Activated T-helper 17 cell treated with anti-CD3 and anti-CD28 coated beads, Interleukin-2, amount 50 U/mL, for 72 hours (primary cell): ENCODE data around the gene STIL. TPM values are rescaled to one million over a fixed set of nuclear protein-coding genes. Genes with fewer than 3 reads are reported as not detected.
"Not testable (repeated sequence)": the region's sequence is repeated elsewhere in the genome, so short reads cannot be mapped to it uniquely, and the experiment has no call there.

ENCODE experiments used
- ATAC-seq: fragments of 150-1000 bp; cut with Tn5 transposase; replicated peaks from 2 replicates; pipeline ENCODE4 v1.10.0; 2021; ENCODE audit warnings: mild to moderate bottlenecking, moderate library complexity
- H3K27ac Mint-ChIP-seq: one replicate; pipeline ENCODE4 v1.8.0; 2022; ENCODE audit warnings: mixed read lengths
- H3K27me3 Mint-ChIP-seq: one replicate; pipeline ENCODE4 v1.8.0; 2022; ENCODE audit warnings: mixed read lengths
- H3K36me3 Mint-ChIP-seq: one replicate; pipeline ENCODE4 v1.8.0; 2022; ENCODE audit warnings: low read depth, mild to moderate bottlenecking, mixed read lengths
- H3K4me1 Mint-ChIP-seq: one replicate; pipeline ENCODE4 v1.8.0; 2022; ENCODE audit warnings: mixed read lengths
- H3K4me3 Mint-ChIP-seq: one replicate; pipeline ENCODE4 v1.8.0; 2022; ENCODE audit warnings: mild to moderate bottlenecking, mixed read lengths
- H3K9me3 Mint-ChIP-seq: one replicate; pipeline ENCODE4 v1.8.0; 2022; ENCODE audit warnings: mixed read lengths
- total RNA-seq, 2 donors: library from RNA; stranded (reverse); gene quantifications; one replicate each; pipeline ENCODE4 v1.2.3, GENCODE V29; 2022

The STIL gene
- total RNA-seq, 2 donors from 2014 or later, result 31.7 to 33.0 TPM

DNA sequence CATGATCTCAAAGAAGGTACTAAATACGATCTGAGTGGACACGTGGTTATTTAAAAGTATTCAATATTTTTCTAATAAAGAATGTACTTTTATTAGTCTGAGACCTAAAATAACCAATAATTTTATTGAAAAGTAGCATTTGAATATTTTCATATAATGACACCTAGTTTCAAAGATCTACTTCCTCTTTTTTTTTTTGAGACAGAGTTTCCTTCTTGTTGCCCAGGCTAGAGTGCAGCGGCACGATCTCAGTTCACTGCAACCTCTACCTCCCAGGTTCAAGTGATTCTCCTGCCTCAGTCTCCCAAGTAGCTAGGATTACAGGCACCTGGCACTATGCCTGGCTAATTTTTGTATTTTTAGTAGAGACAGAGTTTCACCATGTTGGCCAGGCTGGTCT, 25.8 kb downstream of the STIL start:
- H3K4me3 Mint-ChIP-seq, H3K27me3 Mint-ChIP-seq, H3K9me3 Mint-ChIP-seq, H3K27ac Mint-ChIP-seq, H3K4me1 Mint-ChIP-seq, ATAC-seq: not testable (repeated sequence)
- peaks cover 40% of the 10 kb centered on the region for H3K36me3 Mint-ChIP-seq

GRCh38 chr1:47280142-47280541, 33.8 kb downstream of the STIL start:
- H3K9me3 Mint-ChIP-seq, result no peaks in the 10 kb centered on the region
- H3K27me3 Mint-ChIP-seq, result no peaks in the 10 kb centered on the region
- H3K36me3 Mint-ChIP-seq, result peaks cover 51% of the 10 kb centered on the region
- no peak for ATAC-seq
- H3K27ac Mint-ChIP-seq, result no peak overlapping the region
- H3K4me3 Mint-ChIP-seq, result no peak overlapping the region
- H3K4me1 Mint-ChIP-seq, result no peaks in the 10 kb centered on the region

GRCh38 chr1:47276850-47277249, 37.1 kb downstream of the STIL start:
- ATAC-seq, result no peak
- no peak overlapping the region for H3K4me3 Mint-ChIP-seq
- H3K36me3 Mint-ChIP-seq, result peaks cover 50% of the 10 kb centered on the region
- H3K27me3 Mint-ChIP-seq, result no peaks in the 10 kb centered on the region
- H3K4me1 Mint-ChIP-seq, result no peaks in the 10 kb centered on the region
- H3K9me3 Mint-ChIP-seq, result no peaks in the 10 kb centered on the region
- H3K27ac Mint-ChIP-seq, result no peak overlapping the region

DNA sequence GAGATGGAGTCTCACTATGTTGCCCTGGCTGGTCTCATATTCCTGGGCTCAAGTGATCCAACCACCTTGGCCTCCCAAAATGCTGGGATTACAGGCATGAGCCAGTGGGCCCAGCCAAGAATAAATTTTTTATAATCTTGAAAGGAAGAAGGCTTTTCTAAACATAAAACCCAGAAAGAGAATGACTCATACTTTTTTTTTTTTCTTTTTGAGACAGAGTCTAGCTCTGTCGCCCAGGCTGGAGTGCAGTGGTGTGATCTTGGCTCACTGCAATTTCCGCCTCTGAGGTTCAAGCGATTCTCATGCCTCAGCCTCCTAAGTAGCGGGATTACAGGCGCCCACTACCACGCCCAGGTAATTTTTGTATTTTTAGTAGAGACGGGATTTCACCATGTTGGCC, 38.1 kb downstream of the STIL start:
- H3K36me3 Mint-ChIP-seq, result peaks cover 50% of the 10 kb centered on the region
- H3K27me3 Mint-ChIP-seq, H3K4me3 Mint-ChIP-seq, ATAC-seq, H3K4me1 Mint-ChIP-seq, H3K27ac Mint-ChIP-seq, H3K9me3 Mint-ChIP-seq: not testable (repeated sequence)

- not testable (repeated sequence) for H3K9me3 Mint-ChIP-seq, ATAC-seq, H3K4me1 Mint-ChIP-seq, H3K27me3 Mint-ChIP-seq, H3K4me3 Mint-ChIP-seq, H3K27ac Mint-ChIP-seq
- peaks cover 68% of the 10 kb centered on the region for H3K36me3 Mint-ChIP-seq
Observed at GRCh38 chr1:47265529-47265928, 48.4 kb downstream of the STIL start.

DNA sequence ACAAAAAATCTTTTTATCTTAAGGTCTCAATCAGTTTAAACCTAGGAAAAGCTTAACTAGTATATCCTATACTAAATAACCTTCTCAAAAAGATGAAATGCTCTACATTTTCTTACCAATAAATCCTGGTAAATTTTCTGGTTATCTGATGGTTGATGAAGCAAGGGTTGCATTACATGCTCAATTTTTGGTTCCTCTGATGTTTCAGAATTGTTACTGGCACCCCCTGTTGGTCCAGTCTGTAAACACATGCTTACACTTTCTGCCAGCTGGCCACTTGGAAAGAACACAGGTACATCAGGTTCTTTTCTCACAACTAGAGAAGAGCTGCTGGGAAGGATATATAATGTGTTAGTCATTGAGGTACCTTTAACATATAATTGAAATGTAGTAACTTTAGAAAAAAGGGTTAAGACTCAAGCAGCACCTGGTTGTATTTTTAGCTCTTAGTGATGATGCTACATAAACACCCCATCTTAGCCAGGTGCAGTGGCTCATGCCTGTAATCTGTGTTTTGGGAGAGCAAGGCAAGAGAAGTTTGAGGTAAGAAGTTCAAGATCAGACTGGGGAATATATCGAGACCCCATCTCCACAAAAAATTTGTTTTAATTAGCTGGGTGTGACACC, 51.0 kb downstream of the STIL start:
- Mint-ChIP-seq H3K4me1 (no peaks in the 10 kb centered on the region), H3K27ac (no peak overlapping the region), H3K4me3 (no peak overlapping the region), H3K27me3 (no peaks in the 10 kb centered on the region), H3K9me3 (no peaks in the 10 kb centered on the region), H3K36me3 (peaks cover 61% of the 10 kb centered on the region)
- ATAC-seq, result no peak

GRCh38 chr1:47257224-47257623, 56.7 kb downstream of the STIL start:
- Mint-ChIP-seq H3K9me3 (no peaks in the 10 kb centered on the region), H3K36me3 (peaks cover 31% of the 10 kb centered on the region), H3K27me3 (no peaks in the 10 kb centered on the region), H3K4me1 (no peaks in the 10 kb centered on the region), H3K4me3 (no peak overlapping the region), H3K27ac (no peak overlapping the region)
- ATAC-seq, result no peak

- Mint-ChIP-seq H3K4me3 (no peak overlapping the region), H3K4me1 (no peaks in the 10 kb centered on the region), H3K36me3 (peaks cover 10% of the 10 kb centered on the region), H3K9me3 (no peaks in the 10 kb centered on the region), H3K27me3 (no peaks in the 10 kb centered on the region), H3K27ac (no peak overlapping the region)
- ATAC-seq, result no peak
Observed at GRCh38 chr1:47252795-47253194, 61.2 kb downstream of the STIL start.

DNA sequence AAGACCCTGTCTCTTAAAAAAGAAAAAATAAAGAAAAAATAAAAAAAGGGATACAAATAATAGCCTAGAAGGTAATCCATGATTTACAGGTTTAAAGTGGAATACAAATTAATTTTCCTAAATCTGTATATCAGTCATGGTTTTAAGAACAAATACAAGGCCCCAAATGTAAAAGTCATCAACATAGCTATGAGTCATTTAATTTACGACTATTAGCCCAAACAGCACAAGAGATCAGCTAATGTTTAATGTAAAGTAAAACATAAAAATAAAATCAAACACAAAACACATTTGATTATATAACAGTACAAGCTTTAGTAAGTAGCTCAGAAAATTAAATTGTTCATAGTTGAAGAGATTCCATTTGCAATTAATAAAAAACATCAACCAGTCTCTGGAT, 61.6 kb downstream of the STIL start:
- no peaks in the 10 kb centered on the region for H3K27me3 Mint-ChIP-seq

GRCh38 chr1:47249755-47250154, 64.2 kb downstream of the STIL start:
- H3K9me3 Mint-ChIP-seq, result no peaks in the 10 kb centered on the region

More for the DNA sequence above, 61.6 kb downstream of the STIL start:
- ATAC-seq, result no peak
- Mint-ChIP-seq H3K27ac (no peak overlapping the region), H3K36me3 (peaks cover 7% of the 10 kb centered on the region), H3K9me3 (no peaks in the 10 kb centered on the region), H3K4me1 (no peaks in the 10 kb centered on the region), H3K4me3 (no peak overlapping the region)

GRCh38 chr1:47244339-47244862, 69.5 kb downstream of the STIL start:
- H3K27ac Mint-ChIP-seq, result no peak overlapping the region
- H3K9me3 Mint-ChIP-seq, result no peaks in the 10 kb centered on the region
- ATAC-seq, result no peak
- peaks cover 24% of the 10 kb centered on the region for H3K27me3 Mint-ChIP-seq
- H3K4me1 Mint-ChIP-seq, result peaks cover 2% of the 10 kb centered on the region
- H3K4me3 Mint-ChIP-seq, result no peak overlapping the region
- no peaks in the 10 kb centered on the region for H3K36me3 Mint-ChIP-seq

More at GRCh38 chr1:47249755-47250154, 64.2 kb downstream of the STIL start:
- no peak for ATAC-seq
- Mint-ChIP-seq H3K4me3 (no peak overlapping the region), H3K27me3 (peaks cover 4% of the 10 kb centered on the region), H3K36me3 (peaks cover 7% of the 10 kb centered on the region), H3K4me1 (no peaks in the 10 kb centered on the region), H3K27ac (no peak overlapping the region)

DNA sequence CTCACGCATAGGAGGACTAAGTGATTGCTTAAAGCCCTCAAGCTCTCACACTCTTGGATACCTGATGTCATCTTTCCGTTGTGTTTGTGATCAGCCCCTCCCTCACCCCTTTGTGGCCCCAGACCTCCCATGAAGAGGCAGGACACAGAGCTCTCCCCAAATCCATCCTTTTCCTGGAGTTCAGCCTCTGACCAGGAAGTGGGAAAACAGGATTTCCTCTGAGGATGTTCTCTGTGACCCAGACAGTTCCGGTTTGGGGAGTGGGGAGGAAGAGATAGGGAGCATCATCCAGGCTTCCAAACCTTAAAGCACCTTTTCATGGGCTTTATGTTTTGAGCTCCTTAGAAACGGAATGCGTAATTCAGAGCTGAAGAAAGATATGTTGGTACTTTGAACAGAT, 70.0 kb downstream of the STIL start:
- Mint-ChIP-seq H3K4me3 (no peak overlapping the region), H3K9me3 (no peaks in the 10 kb centered on the region), H3K36me3 (no peaks in the 10 kb centered on the region), H3K4me1 (peaks cover 6% of the 10 kb centered on the region), H3K27ac (no peak overlapping the region), H3K27me3 (peaks cover 24% of the 10 kb centered on the region)
- ATAC-seq, result no peak

GRCh38 chr1:47241114-47242113, 72.5 kb downstream of the STIL start:
- H3K27me3 Mint-ChIP-seq, result peaks cover 32% of the 10 kb centered on the region
- H3K27ac Mint-ChIP-seq, result no peak overlapping the region
- H3K9me3 Mint-ChIP-seq, result no peaks in the 10 kb centered on the region
- H3K4me3 Mint-ChIP-seq, result no peak overlapping the region
- ATAC-seq, result no peak
- H3K4me1 Mint-ChIP-seq, result peaks cover 6% of the 10 kb centered on the region
- H3K36me3 Mint-ChIP-seq, result no peaks in the 10 kb centered on the region

DNA sequence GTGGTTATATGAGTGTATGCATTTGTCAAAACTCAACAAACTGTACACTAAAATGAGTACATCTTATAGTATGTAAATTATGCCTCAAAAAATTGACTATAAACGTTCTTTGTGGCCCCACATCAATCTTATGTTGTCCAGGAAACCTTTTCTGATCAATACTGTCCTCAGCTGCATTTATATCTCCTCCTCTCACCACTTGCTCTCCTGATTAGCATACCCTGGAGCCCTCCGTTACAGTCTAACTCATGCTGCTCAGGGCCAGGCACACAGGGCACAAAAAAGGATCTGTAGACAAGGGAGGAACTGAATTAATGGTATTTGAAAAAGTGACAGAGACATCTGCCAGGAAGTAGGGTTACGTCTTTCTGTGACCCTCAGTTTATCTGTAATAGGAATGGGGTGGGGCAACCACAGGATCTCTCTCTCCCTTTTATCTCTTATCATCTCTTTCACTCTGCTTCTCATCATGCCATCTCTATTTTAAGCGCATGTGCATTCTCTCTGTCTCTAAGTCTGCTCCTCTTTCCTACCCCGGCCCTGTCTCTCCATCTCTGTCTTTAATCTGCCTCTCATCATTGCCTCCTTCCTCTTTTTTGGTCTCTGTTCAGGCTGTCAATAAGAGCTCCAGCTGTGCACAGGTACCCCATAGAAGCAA, 74.9 kb downstream of the STIL start:
- H3K4me3 Mint-ChIP-seq, result no peak overlapping the region
- H3K27me3 Mint-ChIP-seq, result peaks cover 34% of the 10 kb centered on the region
- no peaks in the 10 kb centered on the region for H3K9me3 Mint-ChIP-seq
- peaks cover 6% of the 10 kb centered on the region for H3K4me1 Mint-ChIP-seq
- peak; percentile 35 for ATAC-seq
- H3K27ac Mint-ChIP-seq, result no peak overlapping the region
- no peaks in the 10 kb centered on the region for H3K36me3 Mint-ChIP-seq
